CD14-positive monocyte (primary cell): Measurements from ENCODE around the gene PPP4R3A. TPM values are rescaled to one million over a fixed set of nuclear protein-coding genes. Genes with fewer than 3 reads are reported as not detected.

Experiments used
- DNase-seq, 3 donors: peaks; one replicate each; pipeline ENCODE4 v3.0.0-alpha.2; 2011 to 2022
- H2AFZ ChIP-seq: 2 replicates; pipeline ENCODE4 v1.6.0; 2012; ENCODE audit warnings: mild to moderate bottlenecking, low read depth, low read length, inconsistent platforms; ENCODE audit not compliant: insufficient read depth, poor library complexity, severe bottlenecking
- H3K27ac ChIP-seq, 2 donors: 1 replicate in 1 of 2; 2 replicates in 1 of 2; pipeline ENCODE4 v1.5.1; 2012 to 2013; ENCODE audit warnings: low read length in 2 of 2, control low read depth in 1 of 2, inconsistent platforms in 1 of 2, low read depth in 1 of 2, mild to moderate bottlenecking in 1 of 2
- H3K27me3 ChIP-seq, 2 donors: one replicate each; pipeline versions ENCODE4 v1.6.0 to v1.6.1; 2011 to 2013; ENCODE audit warnings: low read length in 2 of 2; ENCODE audit not compliant: control insufficient read depth in 2 of 2, insufficient read depth in 2 of 2
- H3K36me3 ChIP-seq, 2 donors: replicated peaks in 1 of 2; 1 replicate in 1 of 2; 2 replicates in 1 of 2; pipeline versions ENCODE4 v1.5.1 to v1.6.1; 2012 to 2013; ENCODE audit warnings: low read length in 2 of 2, control low read depth in 1 of 2, inconsistent platforms in 1 of 2, mild to moderate bottlenecking in 1 of 2; ENCODE audit not compliant: insufficient read depth in 2 of 2, control insufficient read depth in 1 of 2
- H3K4me1 ChIP-seq, 2 donors: 1 replicate in 1 of 2; 2 replicates in 1 of 2; pipeline versions ENCODE4 v1.5.1 to v1.6.1; 2012 to 2013; ENCODE audit warnings: low read length in 2 of 2, control low read depth in 1 of 2, inconsistent platforms in 1 of 2, mild to moderate bottlenecking in 1 of 2, moderate library complexity in 1 of 2; ENCODE audit not compliant: insufficient read depth in 2 of 2, control insufficient read depth in 1 of 2
- H3K4me2 ChIP-seq: replicated peaks from 2 replicates; pipeline ENCODE3; 2012; ENCODE audit warnings: low read length, moderate library complexity, mild to moderate bottlenecking; ENCODE audit not compliant: poor library complexity, severe bottlenecking; ENCODE audit errors: extremely low read depth
- H3K4me3 ChIP-seq, 3 experiments: fragments of 200-600 bp in 1 of 3; sonication (generic) in 1 of 3; replicated peaks in 1 of 3; 1 replicate in 2 of 3; 2 replicates in 1 of 3; pipeline ENCODE4 v1.5.1; 2011 to 2013; ENCODE audit warnings: low read length in 3 of 3, mild to moderate bottlenecking in 3 of 3, control low read depth in 2 of 3, low read depth in 2 of 3, inconsistent platforms in 1 of 3, moderate library complexity in 1 of 3
- H3K79me2 ChIP-seq: 2 replicates; pipeline ENCODE4 v1.6.0; 2012; ENCODE audit warnings: mild to moderate bottlenecking, control low read depth, inconsistent platforms, low read length, moderate library complexity; ENCODE audit not compliant: insufficient read depth
- H3K9ac ChIP-seq: 2 replicates; pipeline ENCODE4 v1.6.0; 2017; ENCODE audit warnings: low read length, mild to moderate bottlenecking; ENCODE audit not compliant: insufficient read depth, poor library complexity, severe bottlenecking
- H3K9me3 ChIP-seq, 2 donors: replicated peaks in 1 of 2; 1 replicate in 1 of 2; 2 replicates in 1 of 2; pipeline versions ENCODE4 v1.5.1 to v1.6.1; 2012 to 2013; ENCODE audit warnings: low read length in 2 of 2, control low read depth in 1 of 2; ENCODE audit not compliant: control insufficient read depth in 1 of 2, insufficient read depth in 1 of 2
- H4K20me1 ChIP-seq: 2 replicates; pipeline ENCODE4 v1.6.0; 2012; ENCODE audit warnings: mild to moderate bottlenecking, low read length, control low read depth, moderate library complexity; ENCODE audit not compliant: insufficient read depth
- H3K27ac Mint-ChIP-seq, 7 donors: one replicate each; pipeline ENCODE4 v1.8.0; 2020; ENCODE audit warnings: mild to moderate bottlenecking in 7 of 7, mixed read lengths in 7 of 7, moderate library complexity in 6 of 7, inconsistent platforms in 2 of 7
- H3K27me3 Mint-ChIP-seq, 3 donors: one replicate each; pipeline ENCODE4 v1.8.0; 2021 to 2022; ENCODE audit warnings: low read depth in 3 of 3, mild to moderate bottlenecking in 3 of 3, mixed read lengths in 3 of 3, moderate library complexity in 3 of 3, inconsistent platforms in 1 of 3
- H3K36me3 Mint-ChIP-seq, 2 donors: one replicate each; pipeline ENCODE4 v1.8.0; 2020; ENCODE audit warnings: mixed read lengths in 2 of 2, inconsistent platforms in 1 of 2, mild to moderate bottlenecking in 1 of 2
- H3K4me1 Mint-ChIP-seq: one replicate; pipeline ENCODE4 v1.8.0; 2020; ENCODE audit warnings: mild to moderate bottlenecking, mixed read lengths
- H3K4me3 Mint-ChIP-seq, 2 donors: one replicate each; pipeline ENCODE4 v1.8.0; 2020; ENCODE audit warnings: mild to moderate bottlenecking in 2 of 2, mixed read lengths in 2 of 2, moderate library complexity in 1 of 2
- H3K9me3 Mint-ChIP-seq, 7 donors: one replicate each; pipeline ENCODE4 v1.8.0; 2020 to 2022; ENCODE audit warnings: mixed read lengths in 7 of 7, mild to moderate bottlenecking in 6 of 7, moderate library complexity in 6 of 7, inconsistent platforms in 2 of 7
- WGBS: methylation state at CpG from one replicate; pipeline ENCODE4 v1.1.5; 2013; ENCODE audit warnings: missing lambda C conversion rate; ENCODE audit not compliant: insufficient coverage; 5-methylcytosine and 5-hydroxymethylcytosine counted together
- intact Hi-C, 2 donors: fragments of 100-400 bp; cut with micrococcal nuclease; formaldehyde crosslinking; loops; one replicate each; pipeline versions ENCODE4 v1.15.0 to v1.15.1; 2023
- polyA plus RNA-seq, 3 donors: library from polyadenylated mRNA; depleted of rRNA in 1 of 3; unstranded in 2 of 3; stranded (reverse) in 1 of 3; fragments of 300-500 nt in 2 of 3; fragments of >200 nt in 1 of 3; fragmentation: Illumina TruSeq in 2 of 3; gene quantifications; 1 replicate in 2 of 3; 2 replicates in 1 of 3; pipeline ENCODE4 v1.2.3, GENCODE V29; 2012 to 2021
- TF ChIP-seq, protein P1 (sequence below): fragments of 200-600 bp; IDR thresholded peaks from one replicate; pipeline ENCODE4 v1.8.0; 2022; ENCODE audit warnings: antibody characterized with exemption, mild to moderate bottlenecking

Gene PPP4R3A
- polyA plus RNA-seq, 3 donors: 31.4 to 71.0 (median 41.2) TPM

DNA sequence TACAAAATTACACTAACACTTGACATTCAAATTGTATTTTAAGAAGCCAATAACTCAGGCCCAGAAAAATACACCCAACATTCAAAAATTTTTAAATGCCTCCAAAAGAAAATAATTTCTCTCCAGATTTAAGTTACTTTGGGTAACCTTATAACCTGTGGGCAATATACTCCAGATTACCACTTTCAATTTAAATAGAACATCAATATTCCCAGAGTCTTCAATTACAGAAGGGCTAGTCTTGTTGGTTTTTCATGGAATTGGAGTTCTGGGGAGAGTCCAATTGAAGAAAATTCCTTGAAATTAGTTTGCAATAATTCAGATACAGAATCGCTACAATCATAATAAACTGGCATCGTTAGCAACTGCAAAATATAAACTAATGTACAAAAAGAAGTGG, 2.0 kb downstream of the PPP4R3A start:
- no peaks in the 10 kb centered on the region for H3K9me3 ChIP-seq
- peak overlapping the region in 1 of 2 donors; percentile 99 for H3K27ac ChIP-seq
- no CpG with 5 or more reads among the region's 2 CpGs for WGBS
- H3K79me2 ChIP-seq: peaks cover 75% of the 10 kb centered on the region
- H3K4me2 ChIP-seq: peak overlapping the region; percentile 91
- H2AFZ ChIP-seq: no peak overlapping the region
- H3K4me1 ChIP-seq: peaks cover 31 to 47% of the 10 kb centered on the region in 2 donors
- Mint-ChIP-seq H3K4me3 (peak overlapping the region; percentile 96 to 97), H3K4me1 (peaks cover 37% of the 10 kb centered on the region), H3K27ac (peak overlapping the region in 4 of 7 donors; percentile 25 to 99 (median 96)), H3K27me3 (no peaks in the 10 kb centered on the region), H3K36me3 (peaks cover 11 to 31% of the 10 kb centered on the region in 2 donors), H3K9me3 (no peaks in the 10 kb centered on the region)
- intact Hi-C loops: no loop called here
- peaks cover 9 to 30% of the 10 kb centered on the region in 2 donors for H3K36me3 ChIP-seq
- peak overlapping the region; percentile 79 to 98 (median 88) for H3K4me3 ChIP-seq
- peaks cover 60% of the 10 kb centered on the region for H4K20me1 ChIP-seq
- no peak for DNase-seq
- H3K9ac ChIP-seq: peak overlapping the region; percentile 100
- no peaks in the 10 kb centered on the region for H3K27me3 ChIP-seq
- TF ChIP-seq, protein P1, sequence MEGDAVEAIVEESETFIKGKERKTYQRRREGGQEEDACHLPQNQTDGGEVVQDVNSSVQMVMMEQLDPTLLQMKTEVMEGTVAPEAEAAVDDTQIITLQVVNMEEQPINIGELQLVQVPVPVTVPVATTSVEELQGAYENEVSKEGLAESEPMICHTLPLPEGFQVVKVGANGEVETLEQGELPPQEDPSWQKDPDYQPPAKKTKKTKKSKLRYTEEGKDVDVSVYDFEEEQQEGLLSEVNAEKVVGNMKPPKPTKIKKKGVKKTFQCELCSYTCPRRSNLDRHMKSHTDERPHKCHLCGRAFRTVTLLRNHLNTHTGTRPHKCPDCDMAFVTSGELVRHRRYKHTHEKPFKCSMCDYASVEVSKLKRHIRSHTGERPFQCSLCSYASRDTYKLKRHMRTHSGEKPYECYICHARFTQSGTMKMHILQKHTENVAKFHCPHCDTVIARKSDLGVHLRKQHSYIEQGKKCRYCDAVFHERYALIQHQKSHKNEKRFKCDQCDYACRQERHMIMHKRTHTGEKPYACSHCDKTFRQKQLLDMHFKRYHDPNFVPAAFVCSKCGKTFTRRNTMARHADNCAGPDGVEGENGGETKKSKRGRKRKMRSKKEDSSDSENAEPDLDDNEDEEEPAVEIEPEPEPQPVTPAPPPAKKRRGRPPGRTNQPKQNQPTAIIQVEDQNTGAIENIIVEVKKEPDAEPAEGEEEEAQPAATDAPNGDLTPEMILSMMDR: no peak

DNA sequence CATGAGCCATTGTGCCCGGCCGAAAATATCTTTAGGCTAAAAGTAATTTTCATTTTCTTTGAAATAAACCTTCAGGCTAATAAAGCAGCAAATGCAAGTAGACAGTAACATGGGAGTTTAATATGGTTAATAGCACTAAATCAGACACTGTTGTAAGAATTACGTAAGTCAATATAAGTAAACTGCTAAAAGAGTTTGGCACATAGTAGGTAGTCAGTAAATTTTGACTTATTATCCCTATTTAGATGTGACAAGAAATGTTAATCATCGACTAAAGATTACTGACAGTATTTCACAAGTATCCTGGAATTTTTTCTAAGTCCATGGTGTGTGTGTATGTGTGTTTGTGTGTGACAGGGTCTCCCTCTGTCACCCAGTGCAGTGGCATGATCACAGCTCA, 3.9 kb downstream of the PPP4R3A start:
- Mint-ChIP-seq H3K27ac (peak overlapping the region in 4 of 7 donors; percentile 18 to 78 (median 50)), H3K9me3 (no peaks in the 10 kb centered on the region), H3K4me3 (no peak overlapping the region), H3K27me3 (no peaks in the 10 kb centered on the region), H3K4me1 (peaks cover 40% of the 10 kb centered on the region), H3K36me3 (peaks cover 15 to 45% of the 10 kb centered on the region in 2 donors)
- Histone ChIP-seq H3K27me3 (no peaks in the 10 kb centered on the region), H4K20me1 (peaks cover 79% of the 10 kb centered on the region), H3K9me3 (no peaks in the 10 kb centered on the region), H3K9ac (no peak overlapping the region), H3K27ac (peak overlapping the region in 1 of 2 donors; percentile 5), H3K4me3 (no peak overlapping the region), H3K4me1 (peaks cover 28 to 44% of the 10 kb centered on the region in 2 donors), H3K4me2 (peak overlapping the region; percentile 4), H3K36me3 (peaks cover 9 to 48% of the 10 kb centered on the region in 2 donors), H3K79me2 (peaks cover 90% of the 10 kb centered on the region), H2AFZ (no peak overlapping the region)
- TF ChIP-seq, protein P1: no peak
- intact Hi-C loops: no loop called here
- no CpG with 5 or more reads among the region's 4 CpGs for WGBS
- no peak for DNase-seq
